Activated CD8-positive, alpha-beta T cell treated with anti-CD3 and anti-CD28 coated beads, Interleukin-2, amount 10 ng/mL, durations not matched to agents 7 days and 5 days (primary cell): ENCODE measurements around the gene PROM1. TPM values are rescaled to one million over a fixed set of nuclear protein-coding genes. Genes with fewer than 3 reads are reported as not detected.
A peak's percentile ranks its signal among the peaks of the same experiment; 100 is the strongest.

Source experiments
- ATAC-seq: fragments of 150-1000 bp; cut with Tn5 transposase; one replicate; pipeline ENCODE4 v1.10.0; 2021; ENCODE audit warnings: moderate library complexity
- CTCF ChIA-PET: fragments of 350-600 bp; sonication (Branson Sonifier 250); formaldehyde crosslinking; loops from one replicate; lab custom pipeline; 2021; ENCODE audit warnings: antibody characterized with exemption; lab: Charles Lee
- POLR2A ChIA-PET: fragments of 350-600 bp; sonication (Branson Sonifier 250); formaldehyde crosslinking; loops from one replicate; lab custom pipeline; 2021; ENCODE audit warnings: antibody characterized with exemption; lab: Charles Lee
- DNase-seq: peaks from one replicate; pipeline ENCODE4 v3.0.0-alpha.2; 2020
- H3K27ac Mint-ChIP-seq: one replicate; pipeline ENCODE4 v1.8.0; 2021; ENCODE audit warnings: mild to moderate bottlenecking, mixed read lengths
- H3K27me3 Mint-ChIP-seq: one replicate; pipeline ENCODE4 v1.8.0; 2021; ENCODE audit warnings: low read depth, mixed read lengths
- H3K36me3 Mint-ChIP-seq: one replicate; pipeline ENCODE4 v1.8.0; 2021; ENCODE audit warnings: low read depth, mixed read lengths
- H3K4me1 Mint-ChIP-seq: one replicate; pipeline ENCODE4 v1.8.0; 2021; ENCODE audit warnings: low read depth, mixed read lengths
- H3K4me3 Mint-ChIP-seq: one replicate; pipeline ENCODE4 v1.8.0; 2021; ENCODE audit warnings: mild to moderate bottlenecking, mixed read lengths
- H3K9me3 Mint-ChIP-seq: one replicate; pipeline ENCODE4 v1.8.0; 2022; ENCODE audit warnings: mixed read lengths; ENCODE audit not compliant: insufficient read depth
- total RNA-seq, 2 experiments: library from RNA; stranded (reverse); gene quantifications; one replicate each; pipeline ENCODE4 v1.2.3, GENCODE V29; 2021

PROM1 gene
- total RNA-seq, 2 experiments from 2014 or later, result not detected

- ChIA-PET POLR2A (no interaction called here), CTCF (interaction anchor here (1.0 to 1.2 kb wide), 2 partner anchors 127 to 187 kb away, joined by 3 read pairs; no protein-coding TSS in a partner anchor)
- H3K4me3 Mint-ChIP-seq, result no peak overlapping the region
- peaks cover 11% of the 10 kb centered on the region for H3K4me1 Mint-ChIP-seq
- H3K27me3 Mint-ChIP-seq, result peaks cover 44% of the 10 kb centered on the region
- no peaks in the 10 kb centered on the region for H3K36me3 Mint-ChIP-seq
- H3K9me3 Mint-ChIP-seq, result no peaks in the 10 kb centered on the region
- no peak overlapping the region for H3K27ac Mint-ChIP-seq
- no peak for DNase-seq
- ATAC-seq, result no peak
Measured at GRCh38 chr4:16078195-16078760, 5.5 kb downstream of the PROM1 start.

DNA sequence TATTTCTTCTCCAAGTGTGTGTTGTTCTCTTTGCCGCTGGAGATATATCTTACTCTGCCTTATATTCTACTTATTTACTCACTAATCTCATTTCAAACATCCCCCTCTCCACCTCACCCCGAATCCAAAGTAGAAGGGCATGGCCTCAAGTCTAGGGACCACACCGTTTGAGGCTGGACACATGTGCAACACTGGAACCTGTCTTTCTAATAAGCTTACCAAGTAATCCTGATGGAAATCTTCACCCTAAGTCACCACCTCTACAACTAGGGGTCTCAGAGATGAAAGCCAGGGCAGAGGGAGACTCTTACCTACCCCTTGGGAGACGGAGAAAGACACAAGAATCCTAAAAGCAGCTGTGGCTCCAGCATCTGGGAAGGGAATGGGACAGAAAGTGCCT lies 6.0 kb downstream of the PROM1 start:
- Mint-ChIP-seq H3K9me3 (no peaks in the 10 kb centered on the region), H3K4me1 (peaks cover 8% of the 10 kb centered on the region), H3K27me3 (peaks cover 44% of the 10 kb centered on the region), H3K27ac (no peak overlapping the region), H3K4me3 (no peak overlapping the region), H3K36me3 (no peaks in the 10 kb centered on the region)
- POLR2A ChIA-PET, result no interaction called here
- DNase-seq, result no peak
- no peak for ATAC-seq
- CTCF ChIA-PET, result interaction anchor here (1.2 kb wide), 1 partner anchor 187 kb away, joined by 3 read pairs; no protein-coding TSS in a partner anchor

- CTCF ChIA-PET, result no interaction called here
- no peak overlapping the region for H3K27ac Mint-ChIP-seq
- ATAC-seq, result no peak
- peaks cover 5% of the 10 kb centered on the region for H3K4me1 Mint-ChIP-seq
- POLR2A ChIA-PET, result no interaction called here
- H3K36me3 Mint-ChIP-seq, result no peaks in the 10 kb centered on the region
- no peaks in the 10 kb centered on the region for H3K9me3 Mint-ChIP-seq
- DNase-seq, result no peak
- no peak overlapping the region for H3K4me3 Mint-ChIP-seq
- H3K27me3 Mint-ChIP-seq, result peaks cover 42% of the 10 kb centered on the region
Measured at GRCh38 chr4:16075975-16076757, 7.7 kb downstream of the PROM1 start.

- H3K27ac Mint-ChIP-seq, result no peak overlapping the region
- no peak overlapping the region for H3K4me3 Mint-ChIP-seq
- no peak for ATAC-seq
- H3K27me3 Mint-ChIP-seq, result peaks cover 42% of the 10 kb centered on the region
- H3K36me3 Mint-ChIP-seq, result no peaks in the 10 kb centered on the region
- H3K9me3 Mint-ChIP-seq, result no peaks in the 10 kb centered on the region
- H3K4me1 Mint-ChIP-seq, result peaks cover 5% of the 10 kb centered on the region
- CTCF ChIA-PET, result no interaction called here
- POLR2A ChIA-PET, result no interaction called here
- no peak for DNase-seq
Measured at GRCh38 chr4:16075061-16075460, 8.8 kb downstream of the PROM1 start.

GRCh38 chr4:16072168-16072567 lies 11.7 kb downstream of the PROM1 start:
- ATAC-seq (no peak), DNase-seq (peak; percentile 1)
- no peak overlapping the region for H3K27ac Mint-ChIP-seq
- POLR2A ChIA-PET, result no interaction called here
- CTCF ChIA-PET, result no interaction called here
- no peaks in the 10 kb centered on the region for H3K36me3 Mint-ChIP-seq
- peaks cover 32% of the 10 kb centered on the region for H3K27me3 Mint-ChIP-seq
- no peaks in the 10 kb centered on the region for H3K9me3 Mint-ChIP-seq
- no peak overlapping the region for H3K4me3 Mint-ChIP-seq
- peaks cover 5% of the 10 kb centered on the region for H3K4me1 Mint-ChIP-seq

DNA sequence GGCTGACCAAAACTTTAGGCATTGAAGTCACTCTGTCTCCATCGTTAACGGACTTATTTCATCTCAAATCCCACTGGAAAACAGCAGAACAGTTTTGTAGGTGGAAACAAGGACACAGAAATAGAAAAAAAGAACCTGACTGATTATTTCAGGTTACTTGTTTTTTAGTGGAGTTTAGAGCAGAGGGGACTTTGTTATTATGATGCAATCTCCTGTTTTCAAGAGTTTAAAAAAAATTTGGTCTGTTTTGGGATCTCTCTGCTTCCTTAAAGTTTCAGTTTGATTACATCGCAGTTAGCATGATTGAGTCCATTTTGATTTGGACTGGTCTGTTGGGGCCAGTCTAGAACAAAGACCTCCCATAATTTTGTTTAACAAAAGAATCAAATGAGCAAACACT lies 13.6 kb downstream of the PROM1 start:
- ChIA-PET POLR2A (interaction anchor here (1.3 kb wide), 1 partner anchor 155 kb away, joined by 3 read pairs; no protein-coding TSS in a partner anchor), CTCF (no interaction called here)
- H3K4me1 Mint-ChIP-seq, result peaks cover 5% of the 10 kb centered on the region
- H3K27me3 Mint-ChIP-seq, result peaks cover 26% of the 10 kb centered on the region
- H3K36me3 Mint-ChIP-seq, result no peaks in the 10 kb centered on the region
- H3K4me3 Mint-ChIP-seq, result no peak overlapping the region
- H3K9me3 Mint-ChIP-seq, result no peaks in the 10 kb centered on the region
- ATAC-seq (no peak), DNase-seq (no peak)
- no peak overlapping the region for H3K27ac Mint-ChIP-seq

DNA sequence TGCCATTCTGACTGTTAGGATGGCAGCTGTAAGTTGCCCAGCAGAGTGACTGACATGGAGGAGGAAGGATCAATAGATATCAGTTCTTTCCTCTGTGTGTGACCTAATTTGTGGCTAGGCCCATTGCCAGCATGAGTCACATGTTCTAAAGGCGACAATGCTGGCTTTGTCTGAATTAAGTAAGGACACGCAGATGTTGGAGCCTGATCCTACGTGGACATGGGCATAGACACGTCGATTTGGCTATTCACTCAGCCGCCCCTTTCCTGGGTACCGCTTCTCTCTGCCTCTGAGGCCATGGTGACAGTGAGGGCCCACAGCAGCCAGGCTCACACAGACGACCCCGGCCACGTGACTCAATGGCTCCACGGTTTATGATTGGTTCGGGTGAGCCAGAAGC lies 16.3 kb downstream of the PROM1 start:
- H3K9me3 Mint-ChIP-seq, result no peaks in the 10 kb centered on the region
- ATAC-seq (no peak), DNase-seq (no peak)
- ChIA-PET CTCF (no interaction called here), POLR2A (no interaction called here)
- peaks cover 19% of the 10 kb centered on the region for H3K27me3 Mint-ChIP-seq
- no peak overlapping the region for H3K27ac Mint-ChIP-seq
- H3K36me3 Mint-ChIP-seq, result no peaks in the 10 kb centered on the region
- H3K4me3 Mint-ChIP-seq, result no peak overlapping the region
- peaks cover 5% of the 10 kb centered on the region for H3K4me1 Mint-ChIP-seq

DNA sequence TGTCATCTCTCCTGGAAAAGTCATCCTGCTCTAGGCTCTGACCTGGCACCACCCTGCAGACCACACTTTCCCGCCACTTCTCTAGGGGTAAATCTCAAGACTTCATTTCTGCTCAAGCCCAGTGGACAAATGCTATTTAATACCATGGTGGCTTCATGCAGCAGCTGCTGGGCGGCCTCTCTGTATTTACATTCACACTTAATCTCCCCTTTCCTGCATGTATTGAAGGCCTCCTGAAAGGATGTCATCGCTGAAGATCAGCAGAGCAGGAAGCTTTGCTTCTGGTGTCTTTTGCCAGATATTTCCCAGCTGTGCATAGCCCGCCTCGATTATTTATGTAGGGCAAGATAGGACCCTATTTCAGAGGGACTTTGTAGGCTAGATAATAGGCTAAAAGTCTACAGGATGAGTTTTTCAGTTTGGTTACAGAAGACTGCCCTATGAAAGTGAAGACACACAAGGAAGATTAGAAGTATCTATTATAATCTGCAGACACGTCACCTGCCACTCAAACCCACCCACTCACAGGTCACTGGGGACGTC lies 17.2 kb downstream of the PROM1 start:
- no peak for DNase-seq
- CTCF ChIA-PET, result no interaction called here
- Mint-ChIP-seq H3K9me3 (no peaks in the 10 kb centered on the region), H3K4me3 (no peak overlapping the region), H3K36me3 (no peaks in the 10 kb centered on the region), H3K27me3 (peaks cover 14% of the 10 kb centered on the region), H3K27ac (no peak overlapping the region), H3K4me1 (peaks cover 3% of the 10 kb centered on the region)
- ATAC-seq, result no peak
- POLR2A ChIA-PET, result no interaction called here

- H3K27me3 Mint-ChIP-seq, result peaks cover 9% of the 10 kb centered on the region
- ATAC-seq, result no peak
- H3K4me3 Mint-ChIP-seq, result no peak overlapping the region
- DNase-seq, result no peak
- no peaks in the 10 kb centered on the region for H3K36me3 Mint-ChIP-seq
- CTCF ChIA-PET, result no interaction called here
- POLR2A ChIA-PET, result no interaction called here
- no peaks in the 10 kb centered on the region for H3K4me1 Mint-ChIP-seq
- H3K27ac Mint-ChIP-seq, result no peak overlapping the region
- H3K9me3 Mint-ChIP-seq, result no peaks in the 10 kb centered on the region
Measured at GRCh38 chr4:16065066-16065465, 18.8 kb downstream of the PROM1 start.

DNA sequence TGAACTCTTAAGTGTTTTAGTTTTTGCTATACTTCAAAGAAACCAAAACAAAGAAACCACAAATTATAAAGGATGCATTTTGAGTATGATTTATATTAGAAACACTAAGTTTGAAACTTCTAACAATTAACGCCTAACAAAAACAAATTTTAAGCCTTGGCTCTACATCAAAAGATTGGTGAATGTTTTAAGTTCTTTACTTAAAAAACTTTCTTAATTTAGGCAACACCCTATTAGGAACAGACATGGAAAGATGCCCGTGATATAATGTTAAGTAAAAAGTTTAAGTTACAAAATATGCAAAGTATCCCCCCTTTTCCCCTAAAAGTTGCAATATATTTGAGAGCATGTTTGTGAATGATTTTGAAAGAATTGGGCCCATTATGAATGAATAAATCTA lies 21.2 kb downstream of the PROM1 start:
- ChIA-PET POLR2A (no interaction called here), CTCF (no interaction called here)
- ATAC-seq (no peak), DNase-seq (no peak)
- Mint-ChIP-seq H3K27me3 (peaks cover 15% of the 10 kb centered on the region), H3K4me3 (no peak overlapping the region), H3K27ac (no peak overlapping the region), H3K4me1 (no peaks in the 10 kb centered on the region), H3K9me3 (no peaks in the 10 kb centered on the region), H3K36me3 (no peaks in the 10 kb centered on the region)

DNA sequence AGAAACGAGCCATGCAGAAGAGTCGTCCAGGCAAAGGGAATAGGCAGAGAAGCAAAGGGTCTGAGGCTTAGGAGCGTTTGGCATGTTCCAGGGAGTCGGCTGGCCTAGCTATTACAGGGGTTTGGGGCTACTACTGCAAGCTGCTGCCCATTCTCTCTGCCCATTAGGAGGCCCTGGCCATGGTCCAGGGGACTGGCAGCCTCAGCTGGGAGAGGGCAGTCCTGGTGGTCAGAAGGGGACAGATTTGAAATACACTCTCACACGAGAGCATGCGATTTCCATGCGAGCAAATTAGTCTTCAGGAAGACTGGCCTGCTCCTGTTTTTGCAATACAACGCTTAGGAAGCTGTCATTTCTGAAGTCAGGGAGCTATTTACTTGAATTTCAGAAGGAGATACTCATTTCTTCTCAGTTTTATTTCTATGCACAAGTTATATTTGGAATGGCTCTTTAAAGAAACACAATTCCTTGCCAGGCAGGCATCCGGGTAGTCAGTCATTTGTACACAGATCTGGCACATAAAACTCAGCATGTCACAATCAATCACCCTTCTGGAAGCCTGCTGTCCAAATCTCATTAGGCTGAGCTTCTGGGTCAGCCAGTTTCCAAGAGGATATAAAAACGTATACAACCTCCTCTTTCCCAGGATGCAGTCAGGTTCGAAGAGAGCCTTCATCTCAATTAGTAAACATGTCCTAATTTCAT lies 27.0 kb downstream of the PROM1 start:
- ChIA-PET POLR2A (no interaction called here), CTCF (no interaction called here)
- ATAC-seq, result no peak
- Mint-ChIP-seq H3K4me3 (no peak overlapping the region), H3K36me3 (no peaks in the 10 kb centered on the region), H3K4me1 (no peaks in the 10 kb centered on the region), H3K27me3 (peaks cover 41% of the 10 kb centered on the region), H3K9me3 (no peaks in the 10 kb centered on the region), H3K27ac (no peak overlapping the region)
- DNase-seq, result no peak

- H3K4me1 Mint-ChIP-seq, result no peaks in the 10 kb centered on the region
- H3K4me3 Mint-ChIP-seq, result no peak overlapping the region
- H3K27ac Mint-ChIP-seq, result no peak overlapping the region
- POLR2A ChIA-PET, result no interaction called here
- peaks cover 36% of the 10 kb centered on the region for H3K27me3 Mint-ChIP-seq
- no peak for DNase-seq
- no peak for ATAC-seq
- H3K36me3 Mint-ChIP-seq, result no peaks in the 10 kb centered on the region
- H3K9me3 Mint-ChIP-seq, result no peaks in the 10 kb centered on the region
- CTCF ChIA-PET, result interaction anchor here (0.6 kb wide), 1 partner anchor 276 kb away, joined by 4 read pairs; no protein-coding TSS in a partner anchor
Measured at GRCh38 chr4:16055873-16056272, 27.9 kb downstream of the PROM1 start.
